ENCODE measurements around the gene LDB2.

The LDB2 gene

GRCh38 chr4:16860516-16860915 is 37.9 kb downstream of the LDB2 start:
- no peak for DNase-seq (ENCODE audit: low read depth)
- no peak overlapping the region for H3K4me3 ChIP-seq (ENCODE audit: low read depth, low read length)
- TF ChIP-seq CTCF (IDR thresholded peaks at IDR 0.05; ENCODE audit: low read depth, low read length) (no peak), POLR2A (IDR thresholded peaks at IDR 0.05; ENCODE audit: extremely low read depth, insufficient read length) (no peak), MYC (IDR thresholded peaks at IDR 0.05; ENCODE audit: low read depth, low read length) (no peak), MAX (IDR thresholded peaks at IDR 0.05; ENCODE audit: low read depth, low read length) (no peak)

GRCh38 chr4:16859031-16859430 is 39.4 kb downstream of the LDB2 start:
- no peak overlapping the region for H3K4me3 ChIP-seq (ENCODE audit: low read depth, low read length)
- TF ChIP-seq MAX (IDR thresholded peaks at IDR 0.05; ENCODE audit: low read depth, low read length): no peak
- TF ChIP-seq CTCF (IDR thresholded peaks at IDR 0.05; ENCODE audit: low read depth, low read length): no peak
- TF ChIP-seq MYC (IDR thresholded peaks at IDR 0.05; ENCODE audit: low read depth, low read length): no peak
- no peak for TF ChIP-seq POLR2A (IDR thresholded peaks at IDR 0.05; ENCODE audit: extremely low read depth, insufficient read length)
- no peak for DNase-seq (ENCODE audit: low read depth)

- H3K4me3 ChIP-seq (ENCODE audit: low read depth, low read length): no peak overlapping the region
- no peak for DNase-seq (ENCODE audit: low read depth)
- TF ChIP-seq POLR2A (IDR thresholded peaks at IDR 0.05; ENCODE audit: extremely low read depth, insufficient read length) (no peak), MAX (IDR thresholded peaks at IDR 0.05; ENCODE audit: low read depth, low read length) (no peak), CTCF (IDR thresholded peaks at IDR 0.05; ENCODE audit: low read depth, low read length) (no peak), MYC (IDR thresholded peaks at IDR 0.05; ENCODE audit: low read depth, low read length) (no peak)
These were observed 40.1 kb downstream of the LDB2 start for GRCh38 chr4:16858275-16858752.

- DNase-seq (ENCODE audit: low read depth): no peak
- TF ChIP-seq CTCF (IDR thresholded peaks at IDR 0.05; ENCODE audit: low read depth, low read length): no peak
- no peak for TF ChIP-seq MYC (IDR thresholded peaks at IDR 0.05; ENCODE audit: low read depth, low read length)
- no peak for TF ChIP-seq POLR2A (IDR thresholded peaks at IDR 0.05; ENCODE audit: extremely low read depth, insufficient read length)
- no peak for TF ChIP-seq MAX (IDR thresholded peaks at IDR 0.05; ENCODE audit: low read depth, low read length)
- no peak overlapping the region for H3K4me3 ChIP-seq (ENCODE audit: low read depth, low read length)
These were observed 41.0 kb downstream of the LDB2 start for GRCh38 chr4:16857425-16857824.

GRCh38 chr4:16853640-16854039 is 44.8 kb downstream of the LDB2 start:
- TF ChIP-seq CTCF (IDR thresholded peaks at IDR 0.05; ENCODE audit: low read depth, low read length) (no peak), POLR2A (IDR thresholded peaks at IDR 0.05; ENCODE audit: extremely low read depth, insufficient read length) (no peak), MYC (IDR thresholded peaks at IDR 0.05; ENCODE audit: low read depth, low read length) (no peak), MAX (IDR thresholded peaks at IDR 0.05; ENCODE audit: low read depth, low read length) (no peak)
- no peak for DNase-seq (ENCODE audit: low read depth)
- H3K4me3 ChIP-seq (ENCODE audit: low read depth, low read length): no peak overlapping the region

GRCh38 chr4:16852644-16853043 is 45.8 kb downstream of the LDB2 start:
- no peak overlapping the region for H3K4me3 ChIP-seq (ENCODE audit: low read depth, low read length)
- TF ChIP-seq POLR2A (IDR thresholded peaks at IDR 0.05; ENCODE audit: extremely low read depth, insufficient read length) (no peak), MAX (IDR thresholded peaks at IDR 0.05; ENCODE audit: low read depth, low read length) (no peak), MYC (IDR thresholded peaks at IDR 0.05; ENCODE audit: low read depth, low read length) (no peak), CTCF (IDR thresholded peaks at IDR 0.05; ENCODE audit: low read depth, low read length) (no peak)
- no peak for DNase-seq (ENCODE audit: low read depth)
